Activated naive CD4-positive, alpha-beta T cell treated with anti-CD3 and anti-CD28 coated beads for 36 hours (primary cell): Measurements from ENCODE around the gene MYO1C. TPM values are rescaled to one million over a fixed set of nuclear protein-coding genes. Genes with fewer than 3 reads are reported as not detected.
A peak's percentile ranks its signal among the peaks of the same experiment; 100 is the strongest.

Experiments
- CTCF ChIA-PET: fragments of 350-600 bp; sonication (Branson Sonifier 250); formaldehyde crosslinking; loops from one replicate; lab custom pipeline; 2021; ENCODE audit warnings: antibody characterized with exemption; lab: Charles Lee
- DNase-seq: peaks from one replicate; pipeline ENCODE4 v3.0.0-alpha.2; 2020
- H3K27ac Mint-ChIP-seq: one replicate; pipeline ENCODE4 v1.8.0; 2021; ENCODE audit warnings: mild to moderate bottlenecking, mixed read lengths
- H3K27me3 Mint-ChIP-seq: one replicate; pipeline ENCODE4 v1.8.0; 2021; ENCODE audit warnings: low read depth, mixed read lengths
- H3K36me3 Mint-ChIP-seq: one replicate; pipeline ENCODE4 v1.8.0; 2021; ENCODE audit warnings: low read depth, mixed read lengths
- H3K4me1 Mint-ChIP-seq: one replicate; pipeline ENCODE4 v1.8.0; 2021; ENCODE audit warnings: low read depth, mixed read lengths
- H3K4me3 Mint-ChIP-seq: one replicate; pipeline ENCODE4 v1.8.0; 2021; ENCODE audit warnings: mild to moderate bottlenecking, moderate library complexity, mixed read lengths
- H3K9me3 Mint-ChIP-seq: one replicate; pipeline ENCODE4 v1.8.0; 2021; ENCODE audit warnings: mixed read lengths
- intact Hi-C: fragments of 100-400 bp; cut with micrococcal nuclease; formaldehyde crosslinking; loops from one replicate; pipeline ENCODE4 v1.15.1; 2023
- total RNA-seq, 2 experiments: library from RNA; stranded (reverse); gene quantifications; one replicate each; pipeline ENCODE4 v1.2.3, GENCODE V29; 2021

The MYO1C gene
- total RNA-seq, 2 experiments from 2014 or later: 14.6 to 14.7 TPM

DNA sequence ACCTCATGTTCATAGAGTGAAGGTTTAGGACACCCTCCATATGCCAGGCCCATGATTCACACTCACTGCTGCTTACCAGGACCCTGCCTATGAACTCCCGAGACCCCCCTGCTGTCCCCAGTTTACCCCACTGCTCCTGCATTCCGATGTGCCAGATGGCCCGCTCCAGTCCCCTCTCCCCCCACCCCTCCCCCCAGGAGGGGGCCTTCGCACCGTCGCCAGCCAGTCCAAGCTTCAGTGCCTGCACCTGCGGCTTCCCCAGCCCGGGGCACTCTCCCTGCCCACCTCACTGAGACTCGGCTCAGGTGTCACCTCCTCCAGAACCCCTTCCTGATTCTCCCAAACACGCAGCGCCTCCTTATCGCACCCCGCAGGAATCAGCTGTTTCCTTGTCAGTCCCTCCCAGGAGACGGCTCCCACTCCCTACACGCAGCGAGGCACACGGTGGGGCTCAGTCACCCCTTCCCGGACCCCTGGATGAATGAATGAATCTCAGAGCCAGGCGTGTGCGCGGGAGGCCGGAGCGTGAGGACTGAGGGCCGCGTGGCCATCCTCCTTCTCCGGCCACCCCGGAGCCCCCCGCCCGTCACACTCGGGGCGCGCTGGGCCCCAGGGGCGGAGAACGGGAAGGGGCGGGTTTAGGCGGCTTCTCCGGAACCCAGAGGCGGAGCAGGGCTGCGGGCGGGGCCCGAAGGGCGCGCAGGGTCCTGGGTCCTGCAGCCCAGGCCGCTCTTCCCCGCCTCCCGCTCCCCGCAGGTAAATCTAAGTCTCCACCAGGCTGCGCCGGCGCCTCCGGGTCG lies 1.6 kb downstream of the MYO1C start:
- H3K4me1 Mint-ChIP-seq: peaks cover 29% of the 10 kb centered on the region
- peak overlapping the region; percentile 82 for H3K4me3 Mint-ChIP-seq
- no peaks in the 10 kb centered on the region for H3K36me3 Mint-ChIP-seq
- H3K27ac Mint-ChIP-seq: no peak overlapping the region
- no peaks in the 10 kb centered on the region for H3K9me3 Mint-ChIP-seq
- intact Hi-C loops: no loop called here
- peak; percentile 70 for DNase-seq
- CTCF ChIA-PET: no interaction called here
- H3K27me3 Mint-ChIP-seq: peaks cover 8% of the 10 kb centered on the region

DNA sequence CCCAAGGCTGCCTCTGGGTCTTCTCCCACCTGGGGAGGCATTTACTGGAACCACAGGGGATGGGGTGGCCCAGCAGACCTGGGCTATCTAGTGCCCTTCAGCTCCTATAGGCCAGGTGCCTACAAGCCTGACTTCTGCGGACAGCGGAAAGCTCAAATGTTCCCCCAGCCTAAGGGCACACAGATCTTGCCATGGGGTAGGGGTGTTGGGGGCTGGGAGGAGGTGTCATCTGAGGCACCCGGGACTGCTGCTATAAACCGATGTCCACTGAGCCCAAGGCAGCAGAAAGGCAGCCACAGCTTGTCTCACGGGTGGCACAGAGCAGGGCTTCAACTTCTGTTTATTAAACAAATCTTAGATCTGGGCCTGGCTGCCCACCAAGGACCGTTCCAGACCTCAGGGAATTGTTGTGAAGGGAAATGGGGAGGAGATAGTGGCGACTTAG lies 3.6 kb downstream of the MYO1C start:
- CTCF ChIA-PET: interaction anchor here (1.5 kb wide), 1 partner anchor 124 kb away, joined by 9 read pairs; no protein-coding TSS in a partner anchor
- Mint-ChIP-seq H3K9me3 (no peaks in the 10 kb centered on the region), H3K36me3 (no peaks in the 10 kb centered on the region), H3K4me3 (peak overlapping the region; percentile 52), H3K27ac (no peak overlapping the region), H3K4me1 (peaks cover 32% of the 10 kb centered on the region), H3K27me3 (peaks cover 8% of the 10 kb centered on the region)
- intact Hi-C loops: loop anchor here (1.0 kb wide), 1 partner anchor 27 kb away; the partner anchor contains the start of gene INPP5K
- DNase-seq: no peak

DNA sequence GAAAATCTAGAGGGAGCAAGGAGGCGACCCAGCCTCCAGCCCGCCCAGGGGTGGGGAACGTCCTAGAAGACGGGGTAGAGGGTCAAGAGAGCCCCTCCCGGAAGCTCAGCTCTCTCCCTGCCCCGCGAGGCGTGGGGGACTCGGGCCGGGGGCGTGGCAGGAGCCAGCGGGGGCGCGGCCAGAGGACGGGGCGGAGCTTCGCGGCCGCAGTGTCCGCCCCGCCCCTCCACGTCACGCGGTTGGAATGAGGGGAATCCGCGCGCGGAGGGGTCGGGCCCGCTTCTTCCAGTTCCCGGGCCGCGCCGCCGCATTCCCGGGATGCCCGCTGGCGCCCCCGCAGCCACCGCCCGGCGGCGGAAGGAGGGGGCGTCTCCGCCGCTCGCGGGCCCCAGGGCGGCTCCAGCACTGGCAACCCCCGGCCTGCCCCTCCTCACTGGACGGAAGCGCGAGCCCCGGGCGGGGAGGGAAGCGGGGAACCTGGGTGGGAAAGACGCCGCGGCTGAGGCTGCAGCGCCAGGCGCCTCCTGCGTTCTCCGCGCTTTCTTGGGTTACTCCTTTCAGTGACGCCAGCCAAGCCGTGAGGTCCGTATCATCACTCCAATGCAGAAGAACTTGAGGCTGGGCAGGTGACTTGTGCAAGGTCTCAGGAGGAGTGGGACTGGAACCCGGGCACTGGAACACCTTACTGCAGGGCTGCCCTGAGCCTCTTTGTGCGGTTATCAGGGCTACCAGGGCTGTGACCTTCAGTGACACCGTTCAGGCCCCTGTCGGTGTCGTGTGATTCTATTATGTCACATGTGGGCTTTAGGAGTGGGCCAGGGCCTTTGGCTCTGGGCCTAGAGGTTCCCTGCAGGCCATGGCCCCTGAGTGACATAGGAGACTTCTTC lies 4.3 kb downstream of the MYO1C start:
- peaks cover 8% of the 10 kb centered on the region for H3K27me3 Mint-ChIP-seq
- no peaks in the 10 kb centered on the region for H3K36me3 Mint-ChIP-seq
- peaks cover 32% of the 10 kb centered on the region for H3K4me1 Mint-ChIP-seq
- H3K4me3 Mint-ChIP-seq: peak overlapping the region; percentile 78
- H3K27ac Mint-ChIP-seq: no peak overlapping the region
- CTCF ChIA-PET: interaction anchor here (1.5 kb wide), 1 partner anchor 123 kb away, joined by 9 read pairs; no protein-coding TSS in a partner anchor
- intact Hi-C loops: loop anchor here (1.0 kb wide), 2 partner anchors 28 to 32 kb away; partner anchors contain the start of genes CRK and INPP5K
- peak; percentile 59 for DNase-seq
- H3K9me3 Mint-ChIP-seq: no peaks in the 10 kb centered on the region

DNA sequence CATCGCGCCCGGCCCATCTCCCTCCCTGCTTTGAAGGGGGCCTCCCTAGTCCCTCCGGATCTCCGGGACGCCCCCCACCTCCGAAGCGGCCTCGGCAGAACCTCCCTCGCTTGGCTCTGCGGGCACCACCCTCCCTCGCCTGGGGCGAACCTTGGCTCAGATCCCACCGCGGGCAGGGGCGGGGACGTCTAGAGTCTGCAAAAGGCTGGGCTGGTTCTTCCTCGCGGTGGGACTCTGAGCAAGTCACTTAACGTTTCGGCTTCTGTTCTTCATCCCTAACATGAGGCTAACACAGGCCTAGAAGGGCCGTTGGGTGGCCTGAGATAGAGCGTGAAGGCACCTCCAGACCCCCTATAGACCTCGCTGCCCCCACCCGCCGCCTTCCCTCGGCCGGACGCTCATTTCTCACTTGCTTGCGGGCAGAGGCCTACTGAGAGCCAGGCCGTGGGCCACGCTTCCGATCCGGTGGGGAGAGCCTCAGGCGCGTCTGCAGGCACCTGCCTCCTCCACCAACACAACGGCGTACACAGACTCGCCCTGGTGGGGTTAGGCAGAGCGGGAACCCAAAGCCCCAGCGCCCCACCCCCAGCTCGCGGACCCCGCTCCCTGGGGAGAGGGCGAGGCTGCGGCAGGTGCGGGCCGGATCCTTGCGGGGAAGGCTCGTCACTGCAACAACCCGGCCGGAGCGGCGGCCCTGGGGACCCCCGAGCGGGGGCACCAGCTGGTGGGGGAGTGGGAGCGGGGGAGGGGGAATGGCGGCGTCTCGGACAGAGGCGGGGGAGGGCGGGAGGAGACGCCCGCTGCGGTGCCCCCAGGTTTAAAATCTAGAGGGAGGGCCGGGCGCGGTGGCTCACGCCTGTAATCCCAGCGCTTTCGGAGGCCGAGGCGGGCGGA lies 5.4 kb downstream of the MYO1C start:
- CTCF ChIA-PET: no interaction called here
- intact Hi-C loops: loop anchor here (1.0 kb wide), 1 partner anchor 31 kb away; the partner anchor contains the start of gene CRK
- peak; percentile 74 for DNase-seq
- H3K27ac Mint-ChIP-seq: peak overlapping the region; percentile 21
- peaks cover 5% of the 10 kb centered on the region for H3K27me3 Mint-ChIP-seq
- H3K4me1 Mint-ChIP-seq: peaks cover 26% of the 10 kb centered on the region
- H3K9me3 Mint-ChIP-seq: no peaks in the 10 kb centered on the region
- H3K4me3 Mint-ChIP-seq: peak overlapping the region; percentile 78
- no peaks in the 10 kb centered on the region for H3K36me3 Mint-ChIP-seq

DNA sequence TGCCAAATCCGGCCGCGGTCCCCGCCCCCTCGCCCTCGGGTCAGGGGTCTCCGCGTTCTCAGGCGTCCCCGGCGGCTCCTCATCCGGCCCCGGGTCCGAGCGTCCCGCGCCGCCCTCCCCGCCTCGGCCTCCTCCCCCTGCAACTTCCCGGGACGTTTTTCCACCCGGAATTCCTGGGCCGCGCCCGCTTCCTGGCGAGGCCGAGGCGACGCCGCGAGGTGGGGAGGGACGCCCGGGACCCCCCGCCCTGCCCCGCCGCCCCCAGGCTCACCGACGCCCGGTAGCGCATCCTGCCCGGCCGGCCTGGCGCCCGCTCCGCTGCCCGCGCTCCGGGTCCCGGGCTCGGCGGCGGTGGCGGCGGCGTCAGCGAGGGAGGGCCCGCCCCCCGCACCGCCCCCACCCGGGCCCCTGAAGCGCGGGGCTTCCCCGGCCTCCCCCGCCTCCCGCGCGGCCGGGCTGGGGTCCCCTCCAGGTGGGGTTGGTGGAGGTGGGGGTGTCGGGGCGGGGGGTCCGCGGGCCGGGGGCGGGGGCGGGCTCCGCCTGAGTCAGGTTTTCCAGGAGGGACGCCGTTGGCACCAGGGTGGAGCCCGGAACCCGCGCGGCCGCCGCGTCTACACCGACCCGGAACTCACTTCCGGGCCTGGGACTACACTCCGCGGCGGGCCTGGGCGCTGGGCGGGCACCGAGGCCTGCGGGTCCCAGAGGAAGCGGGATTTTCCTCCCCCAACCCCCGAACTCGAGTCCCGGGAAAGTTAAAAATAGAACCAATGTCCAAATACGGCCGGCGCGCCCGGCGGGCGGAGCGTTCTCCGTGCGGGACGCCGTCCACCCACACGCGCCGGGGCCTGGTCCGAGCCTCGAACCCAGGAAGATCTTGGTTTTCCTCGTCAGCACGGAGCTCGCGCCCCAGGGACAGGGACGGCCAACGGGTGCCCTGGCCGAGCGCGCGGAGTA lies 6.8 kb downstream of the MYO1C start:
- H3K4me3 Mint-ChIP-seq: peak overlapping the region; percentile 64
- no peaks in the 10 kb centered on the region for H3K36me3 Mint-ChIP-seq
- no peak overlapping the region for H3K27ac Mint-ChIP-seq
- no peaks in the 10 kb centered on the region for H3K9me3 Mint-ChIP-seq
- DNase-seq: peak; percentile 65
- CTCF ChIA-PET: no interaction called here
- peaks cover 2% of the 10 kb centered on the region for H3K27me3 Mint-ChIP-seq
- H3K4me1 Mint-ChIP-seq: peaks cover 21% of the 10 kb centered on the region
- intact Hi-C loops: no loop called here

DNA sequence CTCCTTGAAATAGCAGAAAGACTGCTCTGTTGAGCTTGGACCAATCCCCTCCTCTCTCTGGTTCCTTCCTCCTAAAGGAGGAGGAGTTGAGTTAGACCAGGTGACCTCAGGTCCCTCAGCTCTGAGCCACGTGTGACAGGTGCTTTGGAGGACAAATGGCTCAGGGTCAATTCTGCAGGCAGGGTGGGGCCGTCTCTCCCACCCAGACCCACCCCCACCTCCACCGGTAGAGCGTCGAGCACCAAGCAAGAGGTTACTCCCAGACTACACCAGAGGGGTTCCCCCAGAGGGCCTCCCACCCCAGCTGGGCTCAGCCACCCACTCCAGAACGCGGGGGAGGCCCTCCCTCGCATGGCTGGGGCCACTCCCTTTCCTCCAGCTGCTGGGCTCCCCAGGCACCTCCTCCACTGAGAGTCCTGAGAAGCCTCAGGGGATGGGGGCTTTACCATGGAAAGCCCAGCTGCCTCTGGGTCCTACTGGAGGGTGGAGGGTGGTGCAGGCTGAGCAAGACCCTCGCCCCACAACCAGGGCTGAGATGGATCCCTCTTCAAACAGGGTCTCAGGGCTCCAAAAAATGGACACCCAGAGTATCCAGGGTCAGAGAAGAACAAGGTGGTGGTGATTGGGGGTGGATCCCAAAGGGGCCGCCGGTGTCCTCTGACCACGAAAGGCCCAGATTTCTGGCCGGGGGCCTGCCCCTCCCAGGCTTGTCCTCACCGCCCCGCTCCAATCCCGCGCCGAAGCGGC lies 7.6 kb downstream of the MYO1C start:
- CTCF ChIA-PET: interaction anchor here (0.5 kb wide), 1 partner anchor 1068 kb away, joined by 3 read pairs; no protein-coding TSS in a partner anchor
- Mint-ChIP-seq H3K36me3 (no peaks in the 10 kb centered on the region), H3K27ac (no peak overlapping the region)

DNA sequence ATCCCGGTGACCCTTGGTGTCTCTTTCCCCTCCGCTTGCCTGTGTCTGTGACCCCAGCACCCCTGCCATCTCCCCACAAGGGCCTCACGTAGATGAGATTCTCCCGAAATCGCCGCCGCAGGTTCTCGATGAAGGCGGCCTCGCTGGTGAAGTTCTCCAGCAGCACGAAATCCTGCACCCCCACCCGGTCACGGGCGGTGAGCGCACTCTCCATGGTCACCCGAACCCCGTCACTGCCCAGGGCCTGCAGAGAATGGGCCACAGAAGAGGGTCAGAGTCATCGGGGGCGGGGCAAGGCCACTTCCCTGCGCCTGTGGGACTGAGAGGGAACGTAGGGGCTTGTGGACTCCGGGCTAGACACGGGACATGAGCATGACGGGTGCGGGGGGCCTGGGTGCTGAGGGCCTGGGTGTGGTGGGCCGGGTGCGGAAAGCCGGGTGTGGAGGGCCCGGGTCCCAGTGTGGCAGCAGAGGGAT lies 8.4 kb downstream of the MYO1C start:
- intact Hi-C loops: no loop called here
- CTCF ChIA-PET: interaction anchor here (0.5 kb wide), 1 partner anchor 1067 kb away, joined by 3 read pairs; no protein-coding TSS in a partner anchor
- no peak for DNase-seq
- H3K27ac Mint-ChIP-seq: no peak overlapping the region
- H3K36me3 Mint-ChIP-seq: peaks cover 2% of the 10 kb centered on the region
- H3K9me3 Mint-ChIP-seq: no peaks in the 10 kb centered on the region
- H3K4me3 Mint-ChIP-seq: peak overlapping the region; percentile 39
- peaks cover 17% of the 10 kb centered on the region for H3K4me1 Mint-ChIP-seq
- peaks cover 2% of the 10 kb centered on the region for H3K27me3 Mint-ChIP-seq

More for the DNA sequence above, 7.6 kb downstream of the MYO1C start:
- Mint-ChIP-seq H3K27me3 (peaks cover 2% of the 10 kb centered on the region), H3K9me3 (no peaks in the 10 kb centered on the region), H3K4me3 (peak overlapping the region; percentile 68), H3K4me1 (peaks cover 17% of the 10 kb centered on the region)
- peak; percentile 33 for DNase-seq
- intact Hi-C loops: no loop called here

DNA sequence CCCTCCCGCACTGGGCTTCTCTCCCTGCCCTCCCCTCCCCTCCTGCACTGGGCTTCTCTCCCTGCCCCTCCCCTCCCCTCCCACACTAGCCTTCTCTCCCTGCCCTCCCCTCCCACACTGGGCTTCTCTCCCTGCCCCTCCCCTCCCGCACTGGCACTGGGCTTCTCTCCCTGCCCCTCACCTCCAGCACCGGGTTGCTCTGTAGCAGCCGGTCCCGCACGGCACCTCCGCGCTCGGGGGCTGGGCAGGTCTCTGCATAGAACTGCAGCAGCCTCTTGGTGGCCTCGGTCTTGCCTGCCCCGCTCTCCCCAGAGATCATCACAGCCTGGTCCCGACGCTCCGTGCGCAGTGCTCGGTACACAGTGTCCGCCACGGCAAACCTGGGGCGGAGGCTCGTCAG lies 9.8 kb downstream of the MYO1C start:
- peaks cover 2% of the 10 kb centered on the region for H3K36me3 Mint-ChIP-seq
- intact Hi-C loops: no loop called here
- no peaks in the 10 kb centered on the region for H3K9me3 Mint-ChIP-seq
- H3K4me1 Mint-ChIP-seq: peaks cover 13% of the 10 kb centered on the region
- peaks cover 1% of the 10 kb centered on the region for H3K27me3 Mint-ChIP-seq
- no peak for DNase-seq
- no peak overlapping the region for H3K4me3 Mint-ChIP-seq
- CTCF ChIA-PET: no interaction called here
- no peak overlapping the region for H3K27ac Mint-ChIP-seq

DNA sequence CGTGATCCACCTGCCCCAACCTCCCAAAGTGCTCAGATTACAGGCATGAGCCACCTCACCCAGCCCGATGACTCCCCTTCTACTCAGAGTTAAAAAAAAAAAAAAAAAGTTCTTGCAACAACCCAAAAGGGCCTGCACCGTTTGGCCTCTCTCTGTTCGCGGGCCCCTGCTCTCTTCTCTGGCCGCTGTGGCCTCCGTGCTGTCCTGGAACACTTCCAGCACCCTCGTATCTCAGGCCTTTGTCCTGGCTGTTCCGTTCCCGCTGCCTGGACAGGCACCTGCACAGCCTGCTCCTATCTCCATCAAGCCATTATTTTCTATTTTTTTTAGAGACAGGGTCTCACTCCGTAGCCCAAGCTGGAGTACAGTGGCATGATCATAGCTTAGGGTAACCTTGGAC lies 10.8 kb downstream of the MYO1C start:
- no peak for DNase-seq
- no peaks in the 10 kb centered on the region for H3K27me3 Mint-ChIP-seq
- peaks cover 7% of the 10 kb centered on the region for H3K4me1 Mint-ChIP-seq
- H3K27ac Mint-ChIP-seq: no peak overlapping the region
- CTCF ChIA-PET: no interaction called here
- H3K36me3 Mint-ChIP-seq: peaks cover 2% of the 10 kb centered on the region
- H3K9me3 Mint-ChIP-seq: no peaks in the 10 kb centered on the region
- intact Hi-C loops: no loop called here
- no peak overlapping the region for H3K4me3 Mint-ChIP-seq

DNA sequence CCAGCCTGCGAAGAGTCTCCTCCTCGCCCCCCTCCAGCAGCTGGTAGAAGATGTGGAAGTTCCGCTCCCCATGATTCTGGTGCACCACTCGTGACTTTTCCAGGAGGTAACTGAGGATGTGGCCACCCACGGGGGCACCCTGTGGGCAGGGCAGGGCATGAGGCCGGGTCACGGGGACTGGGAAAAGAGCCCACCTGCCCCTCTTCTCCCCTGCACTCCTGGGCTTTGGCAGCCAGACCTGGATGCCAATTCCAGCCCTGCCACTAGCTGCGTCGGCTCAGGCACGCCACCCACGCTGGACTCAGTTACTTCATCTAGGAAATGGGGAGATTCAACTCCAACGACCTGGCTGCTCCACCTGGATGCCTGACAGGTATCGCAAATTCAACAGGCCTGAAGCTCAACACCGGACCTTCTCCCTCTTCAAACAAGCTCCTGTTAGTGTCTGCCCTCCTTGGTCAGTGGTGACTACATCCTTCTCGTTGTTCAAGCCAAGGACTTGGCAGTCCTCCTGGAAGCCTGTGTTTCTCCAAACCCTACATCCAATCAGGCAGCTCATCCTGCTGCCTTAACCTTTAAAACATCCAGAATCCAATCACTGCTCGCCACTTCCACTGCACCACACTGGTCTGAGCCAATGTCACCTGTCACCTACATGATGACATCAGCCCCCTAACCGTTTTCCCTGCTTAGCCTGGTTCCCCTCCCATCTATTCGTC lies 11.6 kb downstream of the MYO1C start:
- no peaks in the 10 kb centered on the region for H3K27me3 Mint-ChIP-seq
- CTCF ChIA-PET: no interaction called here
- no peak overlapping the region for H3K27ac Mint-ChIP-seq
- H3K9me3 Mint-ChIP-seq: no peaks in the 10 kb centered on the region
- intact Hi-C loops: no loop called here
- DNase-seq: no peak
- peaks cover 3% of the 10 kb centered on the region for H3K4me1 Mint-ChIP-seq
- H3K4me3 Mint-ChIP-seq: no peak overlapping the region
- peaks cover 2% of the 10 kb centered on the region for H3K36me3 Mint-ChIP-seq
